Uterus (tissue), 2 donors: ENCODE results near the gene VAMP4.

Experiments used
- CTCF ChIP-seq, 4 experiments: fragments of 200-600 bp in 2 of 4; fragments of 450-650 bp in 2 of 4; sonication (generic) in 2 of 4; IDR thresholded peaks; one replicate each; pipeline ENCODE4 v1.5.1; 2016 to 2019; ENCODE audit warnings: antibody characterized with exemption in 4 of 4, mild to moderate bottlenecking in 2 of 4, moderate library complexity in 1 of 4
- POLR2A ChIP-seq, 2 donors: fragments of 450-650 bp; IDR thresholded peaks; one replicate each; pipeline ENCODE4 v1.6.1; 2016; ENCODE audit warnings: antibody characterized with exemption in 2 of 2, mild to moderate bottlenecking in 1 of 2, moderate library complexity in 1 of 2

- TF ChIP-seq POLR2A (IDR thresholded peaks at IDR 0.05) (no peak), CTCF (IDR thresholded peaks at IDR 0.05) (no peak)
Observed at GRCh38 chr1:171753182-171753581, 11.3 kb upstream of the VAMP4 start.
